WTC11 (cell line): ENCODE results near the gene PFDN2.

ENCODE experiments used
- ATF1 ChIP-seq: sonication (generic); formaldehyde crosslinking; IDR thresholded peaks from 2 replicates; pipeline ENCODE4 v1.8.1; 2023; ENCODE audit warnings: mild to moderate bottlenecking, moderate library complexity, missing genetic modification reagents
- NR2C2 ChIP-seq: sonication (generic); formaldehyde crosslinking; IDR thresholded peaks from 2 replicates; pipeline ENCODE4 v1.8.0; 2022; ENCODE audit warnings: mild to moderate bottlenecking, missing genetic modification reagents
- TEAD4 ChIP-seq: sonication (generic); formaldehyde crosslinking; IDR thresholded peaks from 2 replicates; pipeline ENCODE4 v1.8.0; 2022; ENCODE audit warnings: mild to moderate bottlenecking, missing genetic modification reagents
- ZNF263 ChIP-seq: sonication (generic); formaldehyde crosslinking; IDR thresholded peaks from 2 replicates; pipeline ENCODE4 v1.8.1; 2022; ENCODE audit warnings: low read depth, mild to moderate bottlenecking, moderate library complexity, missing genetic modification reagents
- ZNF423 ChIP-seq: fragments of 250-450 bp; sonication (Bioruptor Pico); IDR thresholded peaks from 2 replicates; pipeline ENCODE4 v2.1.2; 2022; ENCODE audit warnings: mild to moderate bottlenecking, moderate library complexity
- TF ChIP-seq, protein P1 (sequence below): sonication (generic); formaldehyde crosslinking; IDR thresholded peaks from 2 replicates; pipeline ENCODE4 v1.8.1; 2022; ENCODE audit warnings: low read depth, missing genetic modification reagents, borderline replicate concordance
- TF ChIP-seq, protein P2 (sequence below): sonication (generic); formaldehyde crosslinking; IDR thresholded peaks from 2 replicates; pipeline ENCODE4 v1.8.1; 2023; ENCODE audit warnings: mild to moderate bottlenecking, missing genetic modification reagents
- TF ChIP-seq, protein P3 (sequence below): sonication (generic); formaldehyde crosslinking; IDR thresholded peaks from 2 replicates; pipeline ENCODE4 v1.8.0; 2023; ENCODE audit warnings: mild to moderate bottlenecking, missing genetic modification reagents

DNA sequence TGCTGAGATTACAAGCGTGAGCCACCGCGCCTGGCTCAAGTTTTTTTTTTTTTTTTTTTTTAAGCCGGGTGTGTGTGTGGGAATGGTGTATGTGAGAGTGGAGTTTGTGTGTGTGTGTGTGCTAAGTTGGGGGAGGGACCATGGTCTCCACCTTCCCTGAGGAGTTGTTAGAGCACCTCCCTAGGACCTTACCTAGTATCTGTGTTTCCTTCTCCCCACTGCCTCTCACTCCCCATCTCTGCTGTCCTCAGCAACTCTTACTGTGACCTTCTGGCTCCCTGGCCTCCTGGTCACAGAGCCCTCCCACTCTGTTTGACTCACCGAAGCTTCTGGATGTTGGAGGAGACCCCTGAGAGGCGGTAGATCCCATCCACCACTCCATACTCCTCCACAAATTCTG is 58.5 kb downstream of the PFDN2 start:
- no peak for TF ChIP-seq NR2C2
- TF ChIP-seq, protein P1, sequence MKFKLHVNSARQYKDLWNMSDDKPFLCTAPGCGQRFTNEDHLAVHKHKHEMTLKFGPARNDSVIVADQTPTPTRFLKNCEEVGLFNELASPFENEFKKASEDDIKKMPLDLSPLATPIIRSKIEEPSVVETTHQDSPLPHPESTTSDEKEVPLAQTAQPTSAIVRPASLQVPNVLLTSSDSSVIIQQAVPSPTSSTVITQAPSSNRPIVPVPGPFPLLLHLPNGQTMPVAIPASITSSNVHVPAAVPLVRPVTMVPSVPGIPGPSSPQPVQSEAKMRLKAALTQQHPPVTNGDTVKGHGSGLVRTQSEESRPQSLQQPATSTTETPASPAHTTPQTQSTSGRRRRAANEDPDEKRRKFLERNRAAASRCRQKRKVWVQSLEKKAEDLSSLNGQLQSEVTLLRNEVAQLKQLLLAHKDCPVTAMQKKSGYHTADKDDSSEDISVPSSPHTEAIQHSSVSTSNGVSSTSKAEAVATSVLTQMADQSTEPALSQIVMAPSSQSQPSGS (CRISPR knock-in tag), result no peak
- no peak for TF ChIP-seq TEAD4 (CRISPR knock-in tag)
- TF ChIP-seq, protein P2, sequence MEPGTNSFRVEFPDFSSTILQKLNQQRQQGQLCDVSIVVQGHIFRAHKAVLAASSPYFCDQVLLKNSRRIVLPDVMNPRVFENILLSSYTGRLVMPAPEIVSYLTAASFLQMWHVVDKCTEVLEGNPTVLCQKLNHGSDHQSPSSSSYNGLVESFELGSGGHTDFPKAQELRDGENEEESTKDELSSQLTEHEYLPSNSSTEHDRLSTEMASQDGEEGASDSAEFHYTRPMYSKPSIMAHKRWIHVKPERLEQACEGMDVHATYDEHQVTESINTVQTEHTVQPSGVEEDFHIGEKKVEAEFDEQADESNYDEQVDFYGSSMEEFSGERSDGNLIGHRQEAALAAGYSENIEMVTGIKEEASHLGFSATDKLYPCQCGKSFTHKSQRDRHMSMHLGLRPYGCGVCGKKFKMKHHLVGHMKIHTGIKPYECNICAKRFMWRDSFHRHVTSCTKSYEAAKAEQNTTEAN (CRISPR knock-in tag), result no peak
- TF ChIP-seq, protein P3, sequence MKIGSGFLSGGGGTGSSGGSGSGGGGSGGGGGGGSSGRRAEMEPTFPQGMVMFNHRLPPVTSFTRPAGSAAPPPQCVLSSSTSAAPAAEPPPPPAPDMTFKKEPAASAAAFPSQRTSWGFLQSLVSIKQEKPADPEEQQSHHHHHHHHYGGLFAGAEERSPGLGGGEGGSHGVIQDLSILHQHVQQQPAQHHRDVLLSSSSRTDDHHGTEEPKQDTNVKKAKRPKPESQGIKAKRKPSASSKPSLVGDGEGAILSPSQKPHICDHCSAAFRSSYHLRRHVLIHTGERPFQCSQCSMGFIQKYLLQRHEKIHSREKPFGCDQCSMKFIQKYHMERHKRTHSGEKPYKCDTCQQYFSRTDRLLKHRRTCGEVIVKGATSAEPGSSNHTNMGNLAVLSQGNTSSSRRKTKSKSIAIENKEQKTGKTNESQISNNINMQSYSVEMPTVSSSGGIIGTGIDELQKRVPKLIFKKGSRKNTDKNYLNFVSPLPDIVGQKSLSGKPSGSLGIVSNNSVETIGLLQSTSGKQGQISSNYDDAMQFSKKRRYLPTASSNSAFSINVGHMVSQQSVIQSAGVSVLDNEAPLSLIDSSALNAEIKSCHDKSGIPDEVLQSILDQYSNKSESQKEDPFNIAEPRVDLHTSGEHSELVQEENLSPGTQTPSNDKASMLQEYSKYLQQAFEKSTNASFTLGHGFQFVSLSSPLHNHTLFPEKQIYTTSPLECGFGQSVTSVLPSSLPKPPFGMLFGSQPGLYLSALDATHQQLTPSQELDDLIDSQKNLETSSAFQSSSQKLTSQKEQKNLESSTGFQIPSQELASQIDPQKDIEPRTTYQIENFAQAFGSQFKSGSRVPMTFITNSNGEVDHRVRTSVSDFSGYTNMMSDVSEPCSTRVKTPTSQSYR, result no peak
- no peak for TF ChIP-seq ATF1 (CRISPR knock-in tag)
- TF ChIP-seq ZNF263, result no peak
- TF ChIP-seq ZNF423 (CRISPR knock-in tag), result no peak
